Measurements from ENCODE around the gene PPP2R5C.
"Not testable (repeated sequence)": the region's sequence is repeated elsewhere in the genome, so short reads cannot be mapped to it uniquely, and the experiment has no call there.

Gene PPP2R5C

DNA sequence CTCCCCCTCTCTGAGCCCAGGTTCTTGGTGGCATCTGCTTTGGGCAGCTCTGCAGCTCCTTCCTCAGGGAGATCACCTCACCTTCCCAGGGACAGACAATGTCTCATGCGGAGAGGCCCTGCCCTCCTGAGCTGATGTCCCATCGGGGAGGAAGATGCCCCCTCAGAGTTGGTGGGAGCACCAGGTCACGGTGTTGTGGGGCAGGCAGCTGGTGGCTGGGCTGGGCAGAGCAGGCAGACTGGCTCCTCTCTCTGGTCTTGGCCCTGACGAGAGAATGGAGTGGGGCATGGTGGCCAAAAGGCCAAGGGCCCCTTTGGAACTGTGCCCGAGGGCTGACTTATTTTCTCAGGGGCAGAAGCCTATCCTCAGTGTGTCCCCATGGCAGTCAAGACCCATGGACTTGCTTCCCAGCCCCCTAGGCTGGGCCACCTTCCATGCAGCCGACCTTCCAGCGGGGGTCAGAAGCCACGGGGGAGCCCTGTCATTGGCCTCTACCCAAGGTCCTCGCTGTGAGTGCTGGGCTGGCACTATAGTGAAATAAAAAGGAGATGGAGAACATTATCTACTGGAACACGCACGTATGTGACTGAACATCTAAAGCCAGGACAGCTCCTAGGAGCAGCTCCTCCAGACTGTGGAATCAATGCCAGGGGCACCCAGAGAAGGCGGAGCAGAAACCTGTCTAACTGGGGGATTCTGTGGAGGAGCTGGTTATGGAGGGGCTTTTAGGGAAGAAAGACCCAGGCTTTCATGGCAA lies 21.9 kb downstream of the PPP2R5C start:
- DNase-seq = no peak

- DNase-seq = no peak
Observed at GRCh38 chr14:101784631-101785030, 23.1 kb downstream of the PPP2R5C start.

- no peak for DNase-seq
Observed at GRCh38 chr14:101788016-101788635, 26.6 kb downstream of the PPP2R5C start.

GRCh38 chr14:101789222-101789621 lies 27.7 kb downstream of the PPP2R5C start:
- peak; percentile 27 for DNase-seq

- DNase-seq = no peak
Observed at GRCh38 chr14:101790232-101790631, 28.7 kb downstream of the PPP2R5C start.

DNA sequence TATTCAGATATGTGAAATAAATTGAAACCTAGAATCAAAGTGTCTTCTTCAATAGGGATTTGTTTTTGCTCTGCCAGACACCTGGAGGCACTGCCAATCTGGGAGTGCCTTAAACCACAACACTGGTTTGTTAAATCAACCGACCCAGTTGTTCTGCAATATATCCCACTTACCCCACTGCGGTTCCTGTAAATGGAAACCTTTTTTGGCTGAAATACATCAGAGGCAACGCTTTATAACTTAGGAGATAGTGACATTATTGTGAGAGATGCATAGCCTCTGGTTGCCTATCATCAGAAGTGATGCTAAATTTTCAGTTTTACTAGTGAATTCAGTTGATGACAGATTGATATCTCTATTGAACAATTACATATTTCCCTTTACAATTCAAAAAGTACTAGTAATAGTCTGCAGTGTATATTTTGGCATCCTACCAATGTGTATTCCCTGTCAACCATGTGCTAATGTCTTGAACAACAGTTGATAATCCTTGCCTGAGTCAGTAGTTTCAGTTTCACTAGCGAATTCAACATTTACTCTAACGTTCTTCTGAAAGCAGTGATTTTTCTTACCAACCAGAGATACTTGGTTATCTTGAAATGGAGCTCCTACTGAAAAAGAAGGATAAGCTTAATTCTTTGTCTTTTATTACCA lies 30.5 kb downstream of the PPP2R5C start:
- no peak for DNase-seq

- DNase-seq = no peak
Observed at GRCh38 chr14:101796016-101796415, 34.5 kb downstream of the PPP2R5C start.

DNA sequence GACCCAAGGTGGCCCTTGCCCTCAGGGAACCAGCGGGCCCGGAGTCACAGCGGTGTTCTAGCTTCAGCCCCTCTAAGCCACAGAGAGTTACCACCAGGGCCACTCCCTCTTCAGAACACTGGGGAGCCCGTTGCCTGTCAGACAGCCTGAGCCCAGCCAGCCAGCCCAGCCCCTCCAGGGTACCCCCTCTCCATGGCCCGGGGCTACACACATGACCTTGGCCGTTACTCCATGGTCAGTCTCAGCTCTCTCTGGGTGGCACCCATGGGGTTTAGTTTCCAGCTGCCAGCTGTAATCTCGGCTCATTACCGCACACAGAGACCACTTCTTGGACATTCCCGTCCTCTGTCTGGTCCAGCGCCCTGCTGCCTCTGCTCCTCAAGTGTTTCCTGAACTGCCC lies 35.0 kb downstream of the PPP2R5C start:
- DNase-seq = no peak

DNA sequence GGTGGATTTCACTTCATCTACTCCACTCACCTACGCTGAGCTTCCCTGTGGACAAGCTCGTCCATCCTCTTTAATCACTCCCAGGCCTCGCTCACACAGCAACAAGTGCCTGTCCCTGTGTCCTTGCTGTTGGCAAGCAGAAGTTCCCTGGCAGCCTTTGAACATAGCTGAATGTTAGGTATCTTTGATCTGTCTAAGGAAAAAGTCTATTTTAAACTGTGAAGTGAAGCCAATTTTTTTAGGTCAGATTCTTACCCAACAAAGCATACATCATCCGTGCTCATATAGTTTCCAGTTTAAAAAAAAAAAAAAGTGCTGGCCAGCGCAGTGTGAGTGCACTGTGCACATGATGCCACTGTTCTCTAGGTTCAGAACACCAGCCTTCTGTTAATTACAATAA lies 36.3 kb downstream of the PPP2R5C start:
- no peak for DNase-seq

GRCh38 chr14:101804373-101804772 lies 42.9 kb downstream of the PPP2R5C start:
- DNase-seq = not testable (repeated sequence)

GRCh38 chr14:101806252-101806651 lies 44.7 kb downstream of the PPP2R5C start:
- DNase-seq = not testable (repeated sequence)

- peak; percentile 9 for DNase-seq
Observed at GRCh38 chr14:101808020-101808641, 46.6 kb downstream of the PPP2R5C start.

DNA sequence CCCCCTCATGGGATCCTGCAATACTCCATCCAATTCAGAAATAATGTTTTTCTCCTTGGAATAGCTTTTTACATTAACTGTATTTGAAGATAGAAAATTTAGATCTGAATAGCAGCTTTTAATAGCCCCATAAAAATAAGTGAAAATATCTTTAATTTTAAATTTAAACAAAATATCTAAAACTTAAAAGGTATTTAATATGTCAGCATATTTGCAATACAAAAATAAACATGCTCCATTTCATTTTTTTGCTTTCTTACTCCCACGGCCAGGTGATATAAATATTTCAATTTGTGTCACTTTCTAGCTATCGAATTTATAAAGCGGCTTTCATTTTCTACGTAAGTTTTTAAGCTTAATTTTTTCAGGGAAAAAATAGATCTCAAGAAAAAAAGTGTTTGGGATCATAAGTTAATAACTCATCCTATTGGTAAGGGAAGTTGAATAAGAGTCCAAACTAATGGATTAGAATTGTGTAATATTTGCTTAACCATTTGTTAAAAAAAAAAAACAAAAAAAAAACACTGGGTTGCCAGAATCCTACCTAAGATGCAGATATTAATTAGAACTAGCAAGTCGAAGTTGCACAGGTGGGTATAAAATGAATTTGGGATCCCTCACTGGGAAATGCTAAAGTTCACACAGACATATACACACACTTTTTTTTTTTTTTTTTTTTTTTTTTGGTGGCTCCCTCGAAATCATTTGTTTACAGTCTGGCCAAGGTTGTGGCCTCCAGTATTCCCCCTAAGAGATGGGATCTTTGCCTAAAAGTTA lies 47.6 kb downstream of the PPP2R5C start:
- DNase-seq = no peak

DNA sequence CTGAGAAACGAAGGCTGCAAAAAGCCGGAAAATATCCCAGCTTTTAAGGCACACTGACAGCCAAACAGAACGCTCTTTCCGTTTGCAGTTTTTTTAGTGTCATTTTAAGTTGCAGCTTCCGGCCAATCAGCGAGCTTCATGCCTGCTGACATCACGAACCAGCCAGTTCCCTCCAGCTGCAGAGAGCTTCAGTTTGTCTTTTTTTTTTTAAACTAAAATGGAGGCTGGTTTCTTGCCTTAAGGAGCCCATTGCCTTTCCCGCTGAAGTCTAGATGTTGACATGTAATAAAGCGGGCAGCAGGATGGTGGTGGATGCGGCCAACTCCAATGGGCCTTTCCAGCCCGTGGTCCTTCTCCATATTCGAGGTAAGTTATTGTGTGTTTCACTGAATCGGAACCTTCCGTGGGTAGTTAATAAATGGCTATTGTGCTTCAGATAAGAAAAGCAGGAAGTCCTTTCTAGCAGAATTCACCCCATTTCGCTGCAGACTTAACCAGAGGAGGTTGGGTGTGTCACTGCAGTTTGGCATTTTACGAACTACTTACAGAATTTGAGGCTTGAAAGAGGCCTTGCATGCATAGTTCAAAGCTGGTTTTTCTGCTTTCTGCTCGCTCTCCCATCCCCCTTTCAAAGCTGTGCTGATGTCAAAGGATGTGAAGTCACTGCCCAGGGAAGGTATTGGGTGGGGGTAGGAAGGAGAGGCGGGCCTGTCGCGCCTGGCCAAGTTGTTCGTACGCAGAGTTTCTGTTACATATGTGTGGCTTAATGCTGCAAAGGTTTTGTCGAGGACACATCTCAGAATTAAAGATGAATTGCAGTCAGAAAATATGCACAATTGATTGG lies 48.4 kb downstream of the PPP2R5C start:
- peak; percentile 91 for DNase-seq

DNA sequence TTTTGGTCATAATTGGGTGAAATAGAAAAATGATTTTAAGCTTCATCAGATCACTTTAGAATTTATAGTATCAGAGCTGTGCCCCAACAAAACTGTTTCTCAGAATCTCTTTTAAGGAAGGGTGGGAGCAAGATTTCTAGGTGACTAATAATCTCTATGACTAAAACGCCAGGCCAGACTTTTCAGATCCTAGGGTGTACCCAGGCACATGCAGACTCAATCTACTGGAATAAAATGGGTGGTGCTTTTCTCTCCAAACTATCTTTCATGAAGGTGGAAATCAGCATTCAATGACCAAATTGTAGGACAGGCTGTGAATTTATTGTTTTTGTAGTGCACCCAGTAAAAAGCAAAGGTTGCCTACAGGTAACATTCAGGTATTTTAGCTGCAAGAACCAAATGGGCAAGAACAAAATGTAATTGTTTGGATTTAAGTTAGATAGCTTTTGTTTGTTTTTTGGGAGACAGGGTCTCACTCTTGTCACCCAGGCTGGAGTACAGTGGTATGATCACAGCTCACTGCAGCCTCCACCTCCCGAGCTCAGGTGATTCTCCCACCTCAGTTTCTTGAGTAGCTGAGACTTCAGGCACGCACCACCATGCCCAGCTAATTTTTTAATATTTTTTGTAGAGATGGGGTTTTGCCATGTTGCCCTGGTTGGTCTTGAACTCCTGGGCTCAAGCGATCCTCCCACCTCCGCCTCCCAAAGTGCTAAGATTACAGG lies 49.5 kb downstream of the PPP2R5C start:
- no peak for DNase-seq

GRCh38 chr14:101812071-101812470 lies 50.6 kb downstream of the PPP2R5C start:
- DNase-seq = no peak

- DNase-seq = no peak
Observed at GRCh38 chr14:101813171-101813759, 51.8 kb downstream of the PPP2R5C start.

DNA sequence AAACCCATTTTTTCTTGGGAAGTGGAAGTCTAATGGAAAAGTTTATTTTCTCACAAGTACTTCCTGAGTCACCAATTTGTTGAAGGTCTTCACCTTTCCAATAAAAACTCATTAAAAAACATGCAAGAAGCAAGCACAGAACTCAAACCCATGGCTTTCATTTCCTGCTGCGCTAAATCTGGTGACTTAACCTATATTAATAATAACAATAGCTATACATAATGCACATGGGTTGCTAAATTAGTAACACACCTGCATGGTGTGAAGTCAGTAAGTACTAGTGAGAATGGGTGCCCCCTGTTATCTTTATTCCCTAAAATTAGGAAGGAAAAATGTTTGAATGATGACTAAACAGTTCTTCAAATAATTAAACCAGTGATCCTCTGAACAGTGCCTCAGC lies 52.3 kb downstream of the PPP2R5C start:
- DNase-seq = no peak

- no peak for DNase-seq
Observed at GRCh38 chr14:101814934-101815333, 53.4 kb downstream of the PPP2R5C start.

DNA sequence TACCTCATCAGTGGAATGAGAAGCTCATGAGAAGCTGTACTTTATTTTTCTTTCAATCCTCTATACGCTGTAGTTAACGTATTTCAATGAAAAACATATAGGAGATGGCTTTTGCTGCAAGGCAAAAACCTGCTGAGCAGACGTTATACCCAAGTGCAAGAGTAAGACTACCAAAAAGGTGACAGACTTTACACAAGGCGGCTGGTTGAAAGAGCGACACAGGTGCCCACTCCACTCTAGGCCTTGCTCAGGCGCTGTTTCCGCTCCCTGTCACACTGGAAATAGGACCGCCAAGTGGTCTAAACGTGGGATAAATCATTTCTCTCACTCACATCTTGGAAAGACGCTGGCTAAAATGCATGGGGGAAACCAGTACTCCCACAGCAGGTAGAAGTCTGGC lies 54.5 kb downstream of the PPP2R5C start:
- no peak for DNase-seq

DNA sequence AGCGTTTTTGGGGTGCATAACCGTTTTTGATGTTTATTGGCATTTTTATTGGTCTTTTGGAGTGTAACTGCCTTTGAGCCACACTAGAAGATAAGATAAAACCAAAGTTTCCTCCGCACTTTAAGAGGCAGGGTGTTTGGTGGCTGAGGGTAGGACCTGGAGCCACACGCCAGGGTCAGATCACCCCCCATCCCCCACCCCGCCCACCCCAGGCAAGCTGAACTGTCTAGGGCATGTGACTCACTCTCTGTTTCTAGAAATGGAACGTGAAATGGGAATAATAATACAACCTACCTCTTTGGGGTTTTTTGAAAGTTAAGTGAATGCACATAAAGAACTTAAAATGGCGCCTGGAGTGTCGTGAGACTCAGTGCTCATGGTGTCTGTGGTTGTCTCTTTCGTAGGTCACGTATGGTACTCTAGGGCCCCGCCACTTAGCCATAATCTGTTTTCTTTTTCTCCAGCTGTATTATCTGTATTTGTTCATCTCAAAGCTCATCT lies 56.0 kb downstream of the PPP2R5C start:
- no peak for DNase-seq
